Panc1 (cell line): Measurements from ENCODE around the gene ARHGEF17. TPM values are rescaled to one million over a fixed set of nuclear protein-coding genes. Genes with fewer than 3 reads are reported as not detected.

Experiments
- ATAC-seq: fragments of 200-7000 bp; cut with Tn5 transposase; 2 replicates; pipeline ENCODE4 v1.9.1; 2020; ENCODE audit warnings: mild to moderate bottlenecking, moderate library complexity
- BruUV-seq: library from RNA; stranded (reverse); fragments of 400-500 nt; replicated peaks from 2 replicates; lab custom pipeline; 2021; lab: Mats Ljungman, UMichigan
- CTCF ChIA-PET: fragments of 300-600 bp; sonication (Branson Sonifier 250); formaldehyde crosslinking; loops from one replicate; lab custom pipeline; 2022; ENCODE audit warnings: antibody characterized with exemption; lab: Charles Lee
- POLR2A ChIA-PET: fragments of 300-600 bp; sonication (Branson Sonifier 250); formaldehyde crosslinking; loops from one replicate; lab custom pipeline; 2022; ENCODE audit warnings: antibody characterized with exemption; lab: Charles Lee
- DNase-seq: peaks from one replicate; pipeline ENCODE4 v3.0.0-alpha.2; 2010; ENCODE audit warnings: low read depth, low spot score
- H3K27ac ChIP-seq: 2 replicates; pipeline ENCODE4 v1.5.1; 2011; ENCODE audit warnings: mild to moderate bottlenecking, low read length, inconsistent platforms
- H3K27me3 ChIP-seq: fragments of 200-500 bp; sonication (Bioruptor generic); 2 replicates; pipeline ENCODE4 v1.6.0; 2014; ENCODE audit warnings: low read length, inconsistent platforms; ENCODE audit not compliant: control insufficient read depth, insufficient read depth
- H3K36me3 ChIP-seq: fragments of 200-500 bp; sonication (Bioruptor generic); 2 replicates; pipeline ENCODE4 v1.5.1; 2014; ENCODE audit warnings: inconsistent platforms, mild to moderate bottlenecking, low read length, moderate library complexity; ENCODE audit not compliant: control insufficient read depth, insufficient read depth
- H3K4me1 ChIP-seq: 2 replicates; pipeline ENCODE4 v1.5.1; 2011; ENCODE audit warnings: inconsistent platforms, mild to moderate bottlenecking, low read length, moderate library complexity; ENCODE audit not compliant: control insufficient read depth, insufficient read depth
- H3K4me3 ChIP-seq, 2 experiments: 2 replicates each; pipeline ENCODE4 v1.5.1; 2011 to 2012; ENCODE audit warnings: low read depth in 2 of 2, low read length in 2 of 2, mild to moderate bottlenecking in 2 of 2, inconsistent platforms in 1 of 2, moderate library complexity in 1 of 2
- H3K9me3 ChIP-seq: fragments of 200-500 bp; sonication (Bioruptor generic); 2 replicates; pipeline ENCODE4 v1.5.1; 2014; ENCODE audit warnings: low read depth, mild to moderate bottlenecking, inconsistent platforms, low read length, moderate library complexity; ENCODE audit not compliant: control insufficient read depth, insufficient read depth
- CTCF ChIP-seq: fragments of 450-650 bp; IDR thresholded peaks from 2 replicates; pipeline ENCODE4 v1.5.1; 2017; ENCODE audit warnings: mild to moderate bottlenecking
- POLR2AphosphoS5 ChIP-seq: IDR thresholded peaks from 2 replicates; pipeline ENCODE4 v1.6.1; 2012; ENCODE audit warnings: mild to moderate bottlenecking, low read depth, low read length, moderate library complexity
- REST ChIP-seq, 2 experiments: IDR thresholded peaks; 2 replicates each; pipeline ENCODE4 v1.6.1; 2011 to 2012; ENCODE audit warnings: low read depth in 2 of 2, control low read depth in 1 of 2, low read length in 1 of 2, mild to moderate bottlenecking in 1 of 2, moderate library complexity in 1 of 2; ENCODE audit not compliant: insufficient read depth in 1 of 2
- SIN3A ChIP-seq: IDR thresholded peaks from 2 replicates; pipeline ENCODE4 v1.6.1; 2012; ENCODE audit warnings: low read depth, mild to moderate bottlenecking, low read length, moderate library complexity, borderline replicate concordance; ENCODE audit not compliant: insufficient read depth
- TCF7L2 ChIP-seq: IDR thresholded peaks from 2 replicates; pipeline ENCODE4 v1.6.1; 2011; ENCODE audit warnings: mild to moderate bottlenecking, low read depth, low read length, inconsistent platforms
- in situ Hi-C: cut with HindIII; loops from 2 replicates; pipeline ENCODE4 v1.10.0; 2016; ENCODE audit warnings: low sequenced_read_pairs, low pct_unique_long_range_greater_than_20kb
- intact Hi-C: fragments of 100-400 bp; cut with micrococcal nuclease; formaldehyde crosslinking; loops from one replicate; pipeline ENCODE4 v1.10.0; 2022; ENCODE audit not compliant: unreplicated experiment
- total RNA-seq: library from RNA; stranded (reverse); gene quantifications from one replicate; pipeline ENCODE4 v1.2.1, GENCODE V29; 2021; ENCODE audit not compliant: unreplicated experiment

Gene ARHGEF17
- total RNA-seq, 1 experiment from 2014 or later, result 43.2 TPM

GRCh38 chr11:73290536-73290935 lies 17.5 kb upstream of the ARHGEF17 start:
- intact Hi-C loops, result no loop called here
- in situ Hi-C loops, result no loop called here
- BruUV-seq, result no TSS peak
- ChIA-PET CTCF (interaction anchor here (0.8 to 1.7 kb wide), 4 partner anchors 16 to 60 kb away, joined by 3 to 7 read pairs (median 6); no protein-coding TSS in a partner anchor), POLR2A (interaction anchor here (0.9 kb wide), 1 partner anchor 10 kb away, joined by 3 read pairs; no protein-coding TSS in a partner anchor)
- Histone ChIP-seq H3K27me3 (no peaks in the 10 kb centered on the region), H3K4me3 (no peak overlapping the region), H3K27ac (no peak overlapping the region), H3K9me3 (no peaks in the 10 kb centered on the region), H3K4me1 (peaks cover 12% of the 10 kb centered on the region), H3K36me3 (no peaks in the 10 kb centered on the region)
- no peak for ATAC-seq
- TF ChIP-seq CTCF (no peak), SIN3A (no peak), TCF7L2 (no peak), REST (IDR thresholded peaks at IDR 0.05; ENCODE audit: insufficient read depth in 1 of 2, low read depth in 2 of 2, low read length in 1 of 2) (no peak), POLR2AphosphoS5 (no peak)
- DNase-seq, result no peak

- Histone ChIP-seq H3K4me3 (no peak overlapping the region), H3K4me1 (peaks cover 12% of the 10 kb centered on the region), H3K9me3 (no peaks in the 10 kb centered on the region), H3K27me3 (no peaks in the 10 kb centered on the region), H3K27ac (no peak overlapping the region), H3K36me3 (no peaks in the 10 kb centered on the region)
- no peak for ATAC-seq
- in situ Hi-C loops (no loop called here), intact Hi-C loops (no loop called here)
- ChIA-PET POLR2A (no interaction called here), CTCF (interaction anchor here (0.6 to 1.7 kb wide), 4 partner anchors 16 to 496 kb away, joined by 3 to 7 read pairs (median 6); no protein-coding TSS in a partner anchor)
- no TSS peak for BruUV-seq
- TF ChIP-seq TCF7L2 (no peak), CTCF (no peak), SIN3A (no peak), REST (IDR thresholded peaks at IDR 0.05; ENCODE audit: insufficient read depth in 1 of 2, low read depth in 2 of 2, low read length in 1 of 2) (no peak), POLR2AphosphoS5 (no peak)
- DNase-seq, result no peak
Observed at GRCh38 chr11:73291196-73291595, 16.9 kb upstream of the ARHGEF17 start.
